ENCODE results near the gene MGAT3.
"Not testable (repeated sequence)": the region's sequence is repeated elsewhere in the genome, so short reads cannot be mapped to it uniquely, and the experiment has no call there.

- TF ChIP-seq POLR2AphosphoS5 (IDR thresholded peaks at IDR 0.05; ENCODE audit: insufficient read depth, low read depth, low read length); CTCF (IDR thresholded peaks at IDR 0.05; ENCODE audit: extremely low read depth in 1 of 2, insufficient read depth in 1 of 2, low read depth in 1 of 2, low read length in 2 of 2); EZH2 (IDR thresholded peaks at IDR 0.05; ENCODE audit: borderline replicate concordance, low read depth, low read length, severe bottlenecking); FOS (IDR thresholded peaks at IDR 0.05; ENCODE audit: borderline replicate concordance, insufficient read depth, low read length); POLR2A (IDR thresholded peaks at IDR 0.05; ENCODE audit: low read depth, low read length); JUN (IDR thresholded peaks at IDR 0.05; ENCODE audit: borderline replicate concordance, insufficient read depth, insufficient read length, low read depth): not testable (repeated sequence)
- TF ChIP-seq, protein P1, sequence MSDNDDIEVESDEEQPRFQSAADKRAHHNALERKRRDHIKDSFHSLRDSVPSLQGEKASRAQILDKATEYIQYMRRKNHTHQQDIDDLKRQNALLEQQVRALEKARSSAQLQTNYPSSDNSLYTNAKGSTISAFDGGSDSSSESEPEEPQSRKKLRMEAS (IDR thresholded peaks at IDR 0.05; ENCODE audit: insufficient read depth, insufficient read length) = not testable (repeated sequence)
These were observed 65.3 kb downstream of the MGAT3 start for GRCh38 chr22:39522091-39522490.

Data from endothelial cell of umbilical vein (primary cell).